ENCODE results near the gene ROR2. TPM values are rescaled to one million over a fixed set of nuclear protein-coding genes. Genes with fewer than 3 reads are reported as not detected.

Gene ROR2
- total RNA-seq (10 to 100 TPM; 51.4 to 81.7 (median 59.8) TPM), polyA plus RNA-seq (1 to 10 TPM in 2 of 3 donors, under 1 TPM in 1; 0.46 to 7.6 (median 1.2) TPM)

GRCh38 chr9:91949946-91950664 lies at the start of gene ROR2:
TSS of gene ROR2 (minus strand) at chr9:91950228.
- Histone ChIP-seq H3K4me3 (peak within 1 kb of the TSS; percentile 66 to 88 (median 76)), H3K36me3 (no peaks in the 10 kb centered on the region), H3K9me3 (no peaks in the 10 kb centered on the region), H3K4me1 (peaks cover 0 to 44% (median 41%) of the 10 kb centered on the region in 4 donors), H3K27ac (peak within 1 kb of the TSS; percentile 88 to 95 (median 92)), H3K27me3 (peaks cover 0 to 15% (median 0%) of the 10 kb centered on the region in 3 donors)
- intact Hi-C loops (cut with DNase I): loop anchor here (1.0 to 5.0 kb wide), 7 partner anchors 51 to 528 kb away; partner anchors contain the start of genes NFIL3 and SPTLC1
- TF ChIP-seq CTCF (IDR thresholded peaks at IDR 0.05) (peak in 3 of 4 experiments; percentile 15 to 70 (median 36)), POLR2A (IDR thresholded peaks at IDR 0.05) (peak; percentile 24 to 31), EP300 (IDR thresholded peaks at IDR 0.05) (no peak), POLR2AphosphoS5 (IDR thresholded peaks at IDR 0.05) (peak; percentile 70 to 94 (median 88))
- DNase-seq: peak; percentile 89
- 1% methylated on average over 81 of the region's 81 CpGs for WGBS, 2 donors

GRCh38 chr9:91995000-91995655 lies 45.1 kb upstream of the ROR2 start:
- intact Hi-C loops (cut with DNase I): no loop called here
- TF ChIP-seq POLR2A (IDR thresholded peaks at IDR 0.05): no peak
- no peak for TF ChIP-seq CTCF (IDR thresholded peaks at IDR 0.05)
- TF ChIP-seq POLR2AphosphoS5 (IDR thresholded peaks at IDR 0.05): no peak
- no peak for TF ChIP-seq EP300 (IDR thresholded peaks at IDR 0.05)
- Histone ChIP-seq H3K27me3 (no peaks in the 10 kb centered on the region), H3K27ac (no peak overlapping the region), H3K36me3 (no peaks in the 10 kb centered on the region), H3K4me1 (no peaks in the 10 kb centered on the region), H3K9me3 (no peaks in the 10 kb centered on the region), H3K4me3 (no peak overlapping the region)
- WGBS, 2 donors: 28 to 31% methylated on average over 8 of the region's 8 CpGs
- no peak for DNase-seq

- H3K4me3 ChIP-seq: no peak overlapping the region
- DNase-seq: no peak
- no peaks in the 10 kb centered on the region for H3K27me3 ChIP-seq
- no peak overlapping the region for H3K27ac ChIP-seq
- no peaks in the 10 kb centered on the region for H3K9me3 ChIP-seq
- H3K4me1 ChIP-seq: no peaks in the 10 kb centered on the region
- intact Hi-C loops (cut with DNase I): no loop called here
- no peaks in the 10 kb centered on the region for H3K36me3 ChIP-seq
- no peak for TF ChIP-seq CTCF (IDR thresholded peaks at IDR 0.05)
- TF ChIP-seq POLR2AphosphoS5 (IDR thresholded peaks at IDR 0.05): no peak
- no peak for TF ChIP-seq EP300 (IDR thresholded peaks at IDR 0.05)
- TF ChIP-seq POLR2A (IDR thresholded peaks at IDR 0.05): no peak
- 7 to 30% methylated on average over 4 of the region's 4 CpGs for WGBS, 2 donors
Measured at GRCh38 chr9:91994422-91994821, 44.4 kb upstream of the ROR2 start.

GRCh38 chr9:91992461-91993041 lies 42.5 kb upstream of the ROR2 start:
- TF ChIP-seq POLR2AphosphoS5 (IDR thresholded peaks at IDR 0.05): no peak
- no peak for TF ChIP-seq CTCF (IDR thresholded peaks at IDR 0.05)
- no peak for TF ChIP-seq EP300 (IDR thresholded peaks at IDR 0.05)
- no peak for TF ChIP-seq POLR2A (IDR thresholded peaks at IDR 0.05)
- Histone ChIP-seq H3K27me3 (no peaks in the 10 kb centered on the region), H3K4me1 (no peaks in the 10 kb centered on the region), H3K4me3 (no peak overlapping the region), H3K27ac (no peak overlapping the region), H3K9me3 (no peaks in the 10 kb centered on the region), H3K36me3 (no peaks in the 10 kb centered on the region)
- intact Hi-C loops (cut with DNase I): no loop called here
- WGBS, 2 donors: 80 to 84% methylated on average over 12 of the region's 12 CpGs
- DNase-seq: no peak
